Heart left ventricle (tissue), 16 donors: ENCODE results near the gene C1orf35. TPM values are rescaled to one million over a fixed set of nuclear protein-coding genes. Genes with fewer than 3 reads are reported as not detected.

Source experiments
- ATAC-seq, 4 donors: fragments of 200-7000 bp; cut with Tn5 transposase; one replicate each; pipeline ENCODE4 v1.9.1; 2020 to 2022; ENCODE audit warnings: moderate library complexity in 4 of 4, mild to moderate bottlenecking in 3 of 4, moderate number of reproducible peaks in 1 of 4
- DNase-seq, 5 donors: peaks; one replicate each; pipeline ENCODE4 v3.0.0-alpha.2; 2020
- H3K27ac ChIP-seq, 12 donors: fragments of 200-600 bp; sonication (generic) in 4 of 12; one replicate each; pipeline versions ENCODE4 v1.5.0 to v1.8.0; 2016 to 2022; ENCODE audit warnings: mild to moderate bottlenecking in 2 of 12
- H3K27me3 ChIP-seq, 9 donors: fragments of 200-600 bp; sonication (generic) in 2 of 9; one replicate each; pipeline versions ENCODE4 v1.5.1 to v1.8.0; 2016 to 2022; ENCODE audit warnings: mild to moderate bottlenecking in 3 of 9
- H3K36me3 ChIP-seq, 9 donors: fragments of 200-600 bp; sonication (generic) in 2 of 9; one replicate each; pipeline versions ENCODE4 v1.5.0 to v1.8.0; 2018 to 2022; ENCODE audit warnings: mild to moderate bottlenecking in 2 of 9
- H3K4me1 ChIP-seq, 12 donors: fragments of 200-600 bp; sonication (generic) in 4 of 12; one replicate each; pipeline versions ENCODE4 v1.5.0 to v1.8.0; 2016 to 2022; ENCODE audit warnings: mild to moderate bottlenecking in 3 of 12
- H3K4me3 ChIP-seq, 12 donors: fragments of 200-600 bp; sonication (generic) in 4 of 12; one replicate each; pipeline versions ENCODE4 v1.5.0 to v1.8.0; 2017 to 2022; ENCODE audit warnings: mild to moderate bottlenecking in 9 of 12, moderate library complexity in 4 of 12
- H3K9me3 ChIP-seq, 12 donors: fragments of 200-600 bp; sonication (generic) in 4 of 12; one replicate each; pipeline versions ENCODE4 v1.5.0 to v1.8.0; 2016 to 2022; ENCODE audit warnings: mild to moderate bottlenecking in 1 of 12
- CTCF ChIP-seq, 12 donors: fragments of 200-600 bp; sonication (generic) in 4 of 12; IDR thresholded peaks; one replicate each; pipeline versions ENCODE4 v1.5.0 to v1.8.0; 2018 to 2022; ENCODE audit warnings: antibody characterized with exemption in 12 of 12, mild to moderate bottlenecking in 5 of 12
- POLR2A ChIP-seq, 2 donors: fragments of 450-650 bp; IDR thresholded peaks; one replicate each; pipeline ENCODE4 v1.6.1; 2017; ENCODE audit warnings: antibody characterized with exemption in 2 of 2, mild to moderate bottlenecking in 2 of 2, moderate library complexity in 2 of 2
- WGBS, 4 donors: extraction: QIAGEN DNeasy Blood & Tissue Kit in 2 of 4; methylation state at CpG; one replicate each; pipeline versions ENCODE4 v1.1.5 to v1.1.7; 2013 to 2018; 5-methylcytosine and 5-hydroxymethylcytosine counted together
- intact Hi-C, 10 donors: fragments of 100-400 bp; cut with DNase I; formaldehyde crosslinking; loops; one replicate each; pipeline versions ENCODE4 v1.11.1 to v1.14.2; 2022
- polyA plus RNA-seq, 2 donors: library from polyadenylated mRNA; stranded (reverse); fragments of 200-250 nt; gene quantifications; one replicate each; pipeline ENCODE4 v1.2.3, GENCODE V29; 2013
- total RNA-seq, 9 donors: library from RNA; depleted of rRNA in 2 of 9; stranded (reverse); fragments of >200 nt in 2 of 9; fragmentation: NEBNext Ultra II Directional in 3 of 9; extraction: Animal tissue kit (Norgen Biotek cat#: 25700) in 3 of 9; gene quantifications; one replicate each; pipeline versions ENCODE4 v1.1.0 to v1.2.4, GENCODE V29; 2016 to 2023
- donor health status: ischemic (EF 13 %, LVEDD 7.1; RV severe dilation, severe dysfunction).
- donor health status: healthy with polysubstance abuse.
- donor health status: DM: no; HTN: yes; CAD: no.
- donor health status: DM: no; HTN: no; CAD: no.
- donor health status: ischemic (EF 25% LVEDD 6.9; RV normal size, moderate dysfunction).
- donor health status: ischemic (EF 25% LVEDD 5.7; RV mildly dilated, moderate dysfunction).
- donor health status: healthy.
- donor health status: DM: yes; HTN: yes; CAD: no.
- donor health status: ischemic (EF 35%, LVEDD 5.7; RV mildly dilated, moderate dysfunction).
- donor health status: nonischemic (EF 11% LVEDD 7.7; RV severe dilation, severe dysfunction).
- donor health status: DM: yes; HTN: yes; CAD: no.
- donor health status: PGD.
- donor health status: ischemic (EF 29% LVEDD 5.4; RV normal size, mild dysfunction).
- donor health status: nonischemic (EF 23%, LVEDD 6.1; RV moderate dilation, normal function).

Gene C1orf35
- total and polyA plus RNA-seq, 11 donors: 6.2 to 9.8 (median 7.7) TPM

DNA sequence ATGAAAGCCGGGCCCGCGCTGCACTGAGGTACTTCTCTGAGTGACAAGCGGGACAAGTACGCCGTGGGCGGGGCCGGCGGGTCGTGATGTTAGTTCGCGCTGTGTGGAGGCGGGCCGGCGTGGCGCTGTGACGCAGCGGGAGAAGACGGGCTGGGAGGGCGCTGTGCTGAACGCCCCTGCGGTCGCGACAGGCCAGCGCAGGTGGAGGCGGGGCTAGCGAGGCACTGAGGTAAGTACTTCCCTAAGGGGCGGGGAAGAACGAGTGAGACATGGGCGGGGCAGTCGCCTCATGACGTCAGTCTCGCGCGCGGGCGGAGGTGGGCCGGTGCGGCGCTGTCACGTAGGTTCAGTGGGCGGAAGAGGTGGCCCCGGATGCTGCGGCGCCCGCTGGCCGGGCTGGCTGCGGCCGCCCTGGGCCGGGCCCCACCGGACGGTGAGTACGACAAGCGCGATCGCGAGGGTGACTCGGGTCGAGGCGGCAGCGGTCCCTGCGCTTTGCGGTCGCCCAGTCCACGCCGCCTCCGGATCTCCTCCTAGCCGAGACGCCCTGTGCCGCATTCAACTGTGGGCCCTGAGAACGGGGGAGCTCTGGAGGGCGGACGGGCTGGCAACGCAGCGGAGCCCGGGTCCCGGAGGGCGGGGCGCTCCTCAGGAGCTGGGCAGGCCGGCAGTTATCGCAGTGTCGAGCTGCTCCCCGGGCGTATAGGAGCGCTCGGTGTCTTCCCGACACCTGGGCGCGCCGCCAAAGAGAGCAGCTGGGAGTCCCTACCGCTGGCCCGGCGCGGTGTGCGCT, 37.0 kb upstream of the C1orf35 start, which contains the start of gene GUK1:
Gene GUK1 (plus strand): TSS at position 349 of the 793 bp plus-strand sequence. CDS start 24 bp downstream, at position 373.
- WGBS, 4 donors: 0 to 1% (median 0%) methylated on average over 46 to 95 of the region's 95 CpGs
- no peaks in the 10 kb centered on the region for H3K27me3 ChIP-seq
- intact Hi-C loops: loop anchor here in 9 of 10 donors (1.0 to 10.0 kb wide), 9 partner anchors 23 to 355 kb away; partner anchors contain the start of genes IBA57 (in 6 of the 9) and MRPL55 (in 2 of the 9)
- DNase-seq (peak; percentile 99 to 100 (median 100)), ATAC-seq (peak; percentile 92 to 97 (median 95))
- H3K4me3 ChIP-seq: peak within 1 kb of the TSS; percentile 84 to 100 (median 93)
- peak within 1 kb of the TSS; percentile 87 to 100 (median 99) for H3K27ac ChIP-seq
- H3K9me3 ChIP-seq: no peaks in the 10 kb centered on the region
- H3K4me1 ChIP-seq: peaks cover 14 to 52% (median 43%) of the 10 kb centered on the region in 12 donors
- peaks cover 0 to 18% (median 2%) of the 10 kb centered on the region in 9 donors for H3K36me3 ChIP-seq
- TF ChIP-seq CTCF (IDR thresholded peaks at IDR 0.05) (peak in 9 of 12 donors; percentile 15 to 53 (median 35)), POLR2A (IDR thresholded peaks at IDR 0.05) (peak; percentile 76 to 98)

DNA sequence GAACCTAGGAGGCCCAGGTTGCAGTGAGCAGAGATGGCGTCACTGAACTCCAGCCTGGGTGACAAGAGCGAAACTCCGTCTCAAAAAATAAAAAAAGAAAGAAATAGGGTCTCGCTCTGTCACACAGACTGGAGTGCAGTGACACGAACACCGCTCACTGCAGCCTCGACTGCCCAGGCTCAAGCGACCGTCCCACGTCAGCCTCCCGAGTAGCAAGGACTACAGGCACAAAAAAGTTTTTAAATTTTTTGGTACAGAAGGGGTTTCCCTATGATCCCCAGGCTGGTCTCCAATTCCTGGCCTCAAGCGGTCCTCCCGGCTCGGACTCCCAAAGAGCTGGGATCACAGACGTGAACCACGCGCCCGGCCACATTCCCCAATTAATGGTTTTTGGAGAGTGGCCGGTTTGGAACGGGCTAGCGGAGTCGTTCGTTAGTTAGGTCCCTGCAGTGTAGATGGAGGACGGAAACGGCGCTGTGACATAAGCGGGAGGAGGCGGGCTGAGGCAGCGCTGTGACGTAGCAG, 36.3 kb upstream of the C1orf35 start:
- DNase-seq: no peak
- no peaks in the 10 kb centered on the region for H3K27me3 ChIP-seq
- peak overlapping the region in 11 of 12 donors; percentile 84 to 100 (median 93) for H3K4me3 ChIP-seq
- peaks cover 0 to 15% (median 0%) of the 10 kb centered on the region in 9 donors for H3K36me3 ChIP-seq
- H3K27ac ChIP-seq: peak overlapping the region; percentile 64 to 100 (median 99)
- TF ChIP-seq POLR2A (IDR thresholded peaks at IDR 0.05): no peak
- TF ChIP-seq CTCF (IDR thresholded peaks at IDR 0.05): no peak
- no peak for ATAC-seq
- peaks cover 14 to 48% (median 37%) of the 10 kb centered on the region in 12 donors for H3K4me1 ChIP-seq
- no peaks in the 10 kb centered on the region for H3K9me3 ChIP-seq
- 20 to 33% (median 24%) methylated on average over 28 to 30 of the region's 30 CpGs for WGBS, 4 donors
- intact Hi-C loops: loop anchor here in 5 of 10 donors (1.0 to 10.0 kb wide), 5 partner anchors 30 to 355 kb away; partner anchors contain the start of gene MRPL55 (in 1 of the 5)

- WGBS, 4 donors: 33 to 58% (median 47%) methylated on average over 1 of the region's 1 CpG
- peaks cover 5 to 23% (median 12%) of the 10 kb centered on the region in 12 donors for H3K4me1 ChIP-seq
- DNase-seq: no peak
- H3K27ac ChIP-seq: no peak overlapping the region
- H3K27me3 ChIP-seq: peaks cover 0 to 4% (median 0%) of the 10 kb centered on the region in 9 donors
- intact Hi-C loops: loop anchor here in 5 of 10 donors (5.0 to 10.0 kb wide), 4 partner anchors 138 to 358 kb away; no protein-coding TSS in a partner anchor
- no peak for ATAC-seq
- no peaks in the 10 kb centered on the region for H3K9me3 ChIP-seq
- H3K4me3 ChIP-seq: no peak overlapping the region
- peaks cover 0 to 4% (median 0%) of the 10 kb centered on the region in 9 donors for H3K36me3 ChIP-seq
- TF ChIP-seq CTCF (IDR thresholded peaks at IDR 0.05): no peak
- no peak for TF ChIP-seq POLR2A (IDR thresholded peaks at IDR 0.05)
Measured at GRCh38 chr1:228136901-228137300, 33.8 kb upstream of the C1orf35 start.

DNA sequence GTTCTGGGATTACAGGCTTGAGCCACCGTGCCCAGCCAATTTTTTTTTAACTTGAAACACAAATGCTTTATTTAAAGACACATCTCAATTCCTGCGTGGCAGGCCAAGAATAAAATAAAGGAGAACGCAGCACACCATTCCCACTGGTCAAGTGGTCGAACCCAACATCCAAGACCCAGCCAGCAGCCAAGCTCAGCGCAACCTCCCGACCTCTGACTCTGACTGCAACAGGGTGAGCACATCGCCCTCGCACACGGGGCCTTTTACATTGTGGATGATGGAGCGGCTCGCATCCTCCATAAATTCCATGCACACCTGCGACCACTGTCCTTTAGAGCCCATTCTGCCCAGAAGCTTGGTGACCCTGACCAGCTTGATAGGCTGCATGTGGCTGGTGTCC, 31.5 kb upstream of the C1orf35 start:
- no peak for TF ChIP-seq CTCF (IDR thresholded peaks at IDR 0.05)
- TF ChIP-seq POLR2A (IDR thresholded peaks at IDR 0.05): no peak
- Histone ChIP-seq H3K9me3 (no peaks in the 10 kb centered on the region), H3K4me1 (peaks cover 0 to 14% (median 2%) of the 10 kb centered on the region in 12 donors), H3K36me3 (no peaks in the 10 kb centered on the region), H3K27me3 (peaks cover 0 to 4% (median 0%) of the 10 kb centered on the region in 9 donors), H3K4me3 (no peak overlapping the region), H3K27ac (no peak overlapping the region)
- no peak for DNase-seq
- intact Hi-C loops: loop anchor here (5.0 to 10.0 kb wide), 7 partner anchors 33 to 383 kb away; partner anchors contain the start of gene IBA57 (in 4 of the 10)
- no peak for ATAC-seq
- WGBS, 4 donors: 84 to 85% (median 85%) methylated on average over 12 of the region's 12 CpGs
